GM12878 (cell line): ENCODE results near the gene TMEM63C. TPM values are rescaled to one million over a fixed set of nuclear protein-coding genes. Genes with fewer than 3 reads are reported as not detected.

Experiments used
- ATAC-seq: fragments of 200-7000 bp; cut with Tn5 transposase; 3 replicates; pipeline ENCODE4 v1.9.1; 2020; ENCODE audit warnings: mild to moderate bottlenecking, moderate library complexity
- BruUV-seq: library from RNA; stranded (reverse); fragments of 400-500 nt; replicated peaks from 2 replicates; lab custom pipeline; 2021; lab: Mats Ljungman, UMichigan
- CTCF ChIA-PET: fragments of 300-600 bp; sonication (Branson Sonifier 250); formaldehyde crosslinking; extraction: SDS; loops from one replicate; lab custom pipeline; 2021; ENCODE audit warnings: inconsistent platforms; lab: Yijun Ruan, JAX
- POLR2A ChIA-PET: fragments of 350-600 bp; formaldehyde crosslinking; extraction: SDS; loops from one replicate; lab custom pipeline; 2021; ENCODE audit warnings: inconsistent platforms; lab: Charles Lee
- RAD21 ChIA-PET: fragments of 300-600 bp; sonication (Branson Sonifier 250); formaldehyde crosslinking; loops from one replicate; lab custom pipeline; 2023; ENCODE audit warnings: antibody characterized with exemption; ENCODE audit not compliant: unreplicated experiment; lab: Charles Lee
- SMC1A ChIA-PET: fragments of 300-600 bp; sonication (Branson Sonifier 250); formaldehyde crosslinking; loops from one replicate; lab custom pipeline; 2023; ENCODE audit not compliant: unreplicated experiment, uncharacterized antibody; lab: Charles Lee
- DNase-seq: peaks from one replicate; pipeline ENCODE4 v3.0.0-alpha.2; 2011; ENCODE audit warnings: low read depth, low spot score
- FAIRE-seq: peaks from 3 replicates; lab custom pipeline; 2011; peaks lifted over from hg19 to GRCh38; lab: Jason Lieb, UNC
- H2AFZ ChIP-seq: 2 replicates; pipeline ENCODE4 v1.6.0; 2011; ENCODE audit warnings: low read depth, low read length, control low read depth; ENCODE audit not compliant: control insufficient read depth
- H3K27ac ChIP-seq: 2 replicates; pipeline ENCODE4 v1.5.1; 2011; ENCODE audit warnings: control low read depth; ENCODE audit not compliant: control insufficient read depth, insufficient read depth
- H3K27me3 ChIP-seq, 2 experiments: replicated peaks in 1 of 2; 2 replicates each; pipeline versions ENCODE4 v1.6.0 to v1.6.1; 2011; ENCODE audit warnings: low read length in 1 of 2; ENCODE audit not compliant: control insufficient read depth in 2 of 2, insufficient read depth in 2 of 2
- H3K36me3 ChIP-seq, 2 experiments: 2 replicates each; pipeline ENCODE4 v1.5.1; 2011; ENCODE audit warnings: low read length in 1 of 2; ENCODE audit not compliant: control insufficient read depth in 2 of 2, insufficient read depth in 2 of 2
- H3K4me1 ChIP-seq: 2 replicates; pipeline ENCODE4 v1.6.1; 2011; ENCODE audit warnings: mild to moderate bottlenecking, low read length, moderate library complexity, mixed read lengths; ENCODE audit not compliant: control insufficient read depth, insufficient read depth
- H3K4me2 ChIP-seq: 2 replicates; pipeline ENCODE4 v1.6.0; 2011; ENCODE audit warnings: control low read depth; ENCODE audit not compliant: control insufficient read depth, insufficient read depth
- H3K4me3 ChIP-seq: fragments of 200-600 bp; sonication (generic); 2 replicates; pipeline ENCODE4 v1.5.1; 2016
- H3K79me2 ChIP-seq: 2 replicates; pipeline ENCODE4 v1.6.0; 2011; ENCODE audit warnings: low read length; ENCODE audit not compliant: control insufficient read depth, insufficient read depth
- H3K9ac ChIP-seq: 2 replicates; pipeline ENCODE4 v1.8.0; 2011; ENCODE audit warnings: low read length, control low read depth, mixed read lengths; ENCODE audit not compliant: control insufficient read depth, insufficient read depth
- H3K9me3 ChIP-seq: replicated peaks from 3 replicates; pipeline ENCODE4 v1.5.1; 2011; ENCODE audit warnings: mild to moderate bottlenecking, low read length; ENCODE audit not compliant: control insufficient read depth, insufficient read depth
- H4K20me1 ChIP-seq: 2 replicates; pipeline ENCODE4 v1.6.0; 2011; ENCODE audit not compliant: control insufficient read depth, insufficient read depth
- ATF3 ChIP-seq: IDR thresholded peaks from 2 replicates; pipeline ENCODE4 v1.6.1; 2011; ENCODE audit warnings: low read depth, mild to moderate bottlenecking, low read length, moderate library complexity, borderline replicate concordance; ENCODE audit errors: extremely low read depth
- E4F1 ChIP-seq: fragments of 450-650 bp; IDR thresholded peaks from 2 replicates; pipeline ENCODE4 v1.6.1; 2018; ENCODE audit warnings: borderline replicate concordance, mild to moderate bottlenecking; ENCODE audit not compliant: partially characterized antibody
- ELK1 ChIP-seq: IDR thresholded peaks from 2 replicates; pipeline ENCODE4 v1.6.1; 2012; ENCODE audit warnings: low read depth, low read length, improper control_type of control experiment
- IRF4 ChIP-seq: IDR thresholded peaks from 2 replicates; pipeline ENCODE4 v1.6.1; 2011; ENCODE audit warnings: low read depth, low read length
- JUND ChIP-seq: IDR thresholded peaks from 2 replicates; pipeline ENCODE4 v1.6.1; 2012; ENCODE audit warnings: low read depth, mild to moderate bottlenecking, low read length, improper control_type of control experiment, moderate library complexity
- KDM1A ChIP-seq: fragments of 200-600 bp; sonication (generic); IDR thresholded peaks from 2 replicates; pipeline ENCODE4 v1.6.1; 2016; ENCODE audit warnings: borderline replicate concordance
- NKRF ChIP-seq: fragments of 450-650 bp; conservative IDR thresholded peaks from 2 replicates; pipeline ENCODE4 v1.6.1; 2017; ENCODE audit warnings: mild to moderate bottlenecking, moderate library complexity
- RAD21 ChIP-seq: IDR thresholded peaks from 2 replicates; pipeline ENCODE4 v1.6.1; 2011; ENCODE audit warnings: mild to moderate bottlenecking, low read depth, low read length, moderate library complexity; ENCODE audit not compliant: insufficient read depth
- TCF3 ChIP-seq: IDR thresholded peaks from 2 replicates; pipeline ENCODE4 v1.6.1; 2012; ENCODE audit warnings: low read depth, mild to moderate bottlenecking, low read length, borderline replicate concordance; ENCODE audit not compliant: insufficient read depth
- WRNIP1 ChIP-seq: IDR thresholded peaks from 2 replicates; pipeline ENCODE4 v1.6.1; 2011; ENCODE audit warnings: low read depth, low read length, improper control_type of control experiment, borderline replicate concordance
- WGBS: methylation state at CpG from one replicate; pipeline ENCODE4 v1.1.6; 2016; ENCODE audit warnings: low lambda C conversion rate; ENCODE audit not compliant: insufficient replicate concordance, insufficient coverage; ENCODE audit errors: missing lambda C conversion rate; 5-methylcytosine and 5-hydroxymethylcytosine counted together
- in situ Hi-C: fragments of 300-500 bp; cut with MboI; formaldehyde crosslinking; loops from 9 replicates; pipeline ENCODE4 v1.14.3; 2018; ENCODE audit warnings: mixed read lengths
- intact Hi-C: fragments of 100-400 bp; cut with micrococcal nuclease; formaldehyde crosslinking; loops from one replicate; pipeline ENCODE4 v1.14.2; 2022; ENCODE audit not compliant: unreplicated experiment
- polyA plus RNA-seq, 11 experiments: library from polyadenylated mRNA; depleted of rRNA in 4 of 11; unstranded in 6 of 11; stranded (reverse) in 5 of 11; fragments of >200 nt; fragmentation: Nextera tagmentation in 4 of 11; fragmentation: Illumina TruSeq in 1 of 11; extraction: Ambion mirVana in 4 of 11; extraction: Trizol in 1 of 11; gene quantifications; 1 replicate in 1 of 11; 2 replicates in 10 of 11; pipeline versions ENCODE4 v1.2.1 to v1.2.3, GENCODE V29; 2011 to 2016; ENCODE audit warnings: inconsistent platforms in 2 of 11, missing spikeins in 2 of 11, low read depth in 1 of 11
- total RNA-seq, 4 experiments: library from RNA; depleted of rRNA in 3 of 4; stranded (reverse); fragments of >200 nt in 3 of 4; fragmentation: Illumina TruSeq in 1 of 4; extraction: Trizol in 1 of 4; gene quantifications; 2 replicates each; pipeline versions ENCODE4 v1.2.1 to v1.2.3, GENCODE V29; 2013 to 2021

TMEM63C gene
- total and polyA plus RNA-seq, 10 of the 15 experiments (the other 5 are each of a cell fraction or from before 2014, with no cell fraction given) = 0.06 to 1.3 (median 0.39) TPM; not detected in 4

GRCh38 chr14:77175843-77176242 is 5.8 kb upstream of the TMEM63C start:
- 13% methylated on average over 3 of the region's 3 CpGs for WGBS
- no TSS peak for BruUV-seq
- CTCF ChIA-PET = interaction anchor here (1.1 kb wide), 1 partner anchor 24 kb away, joined by 3 read pairs; no protein-coding TSS in a partner anchor
- Histone ChIP-seq H3K4me3 (no peak overlapping the region), H3K4me2 (no peak overlapping the region), H3K36me3 (no peaks in the 10 kb centered on the region)
- POLR2A ChIA-PET = interaction anchor here (0.6 to 0.7 kb wide), 2 partner anchors 12 to 483 kb away, joined by 8 to 9 read pairs; no protein-coding TSS in a partner anchor
- RAD21 ChIA-PET = no interaction called here
- no peak for ATAC-seq
- no peak for TF ChIP-seq ATF3
- no peak for TF ChIP-seq IRF4
- no peak for TF ChIP-seq KDM1A
- TF ChIP-seq, all 136 proteins: peak for 0
- Histone ChIP-seq H2AFZ (no peak overlapping the region), H3K4me1 (no peaks in the 10 kb centered on the region), H3K27ac (no peak overlapping the region), H3K79me2 (no peaks in the 10 kb centered on the region), H3K27me3 (no peaks in the 10 kb centered on the region), H3K9ac (no peak overlapping the region), H3K9me3 (no peaks in the 10 kb centered on the region; the same call in 2 of the 3 replicates), H4K20me1 (no peaks in the 10 kb centered on the region)
- intact Hi-C loops = no loop called here
- in situ Hi-C loops = no loop called here
- FAIRE-seq (no peak), DNase-seq (no peak)
- SMC1A ChIA-PET = no interaction called here

- no peak for ATAC-seq
- Histone ChIP-seq H3K9ac (no peak overlapping the region), H3K9me3 (no peaks in the 10 kb centered on the region), H3K27me3 (peaks cover 0 to 3% of the 10 kb centered on the region in 2 experiments; a peak in 1 of 4 replicates), H3K4me3 (no peak overlapping the region), H3K36me3 (no peaks in the 10 kb centered on the region), H3K79me2 (no peaks in the 10 kb centered on the region), H2AFZ (no peak overlapping the region), H3K27ac (no peak overlapping the region), H3K4me2 (no peak overlapping the region), H3K4me1 (no peaks in the 10 kb centered on the region), H4K20me1 (no peaks in the 10 kb centered on the region)
- no peak for DNase-seq
- in situ Hi-C loops (no loop called here), intact Hi-C loops (no loop called here)
- WGBS = 0% methylated on average over 1 of the region's 1 CpG
- BruUV-seq = no TSS peak
- ChIA-PET SMC1A (no interaction called here), CTCF (interaction anchor here (0.7 kb wide), 1 partner anchor 12 kb away, joined by 3 read pairs; no protein-coding TSS in a partner anchor), POLR2A (no interaction called here), RAD21 (interaction anchor here (1.2 kb wide), 1 partner anchor 26 kb away, joined by 3 read pairs; no protein-coding TSS in a partner anchor)
- FAIRE-seq = no peak
- TF ChIP-seq E4F1 = no peak
- no peak for TF ChIP-seq NKRF
- no peak for TF ChIP-seq TCF3
- no peak for TF ChIP-seq RAD21
- no peak for TF ChIP-seq JUND
- no peak for TF ChIP-seq WRNIP1
- no peak for TF ChIP-seq ELK1
Measured at GRCh38 chr14:77177702-77178101, 3.9 kb upstream of the TMEM63C start.
